Liver (tissue), 9 donors: ENCODE data around the gene EPB41L3. TPM values are rescaled to one million over a fixed set of nuclear protein-coding genes. Genes with fewer than 3 reads are reported as not detected.

Experiments
- DNase-seq: peaks from one replicate; pipeline ENCODE4 v3.0.0-alpha.2; 2017; ENCODE audit warnings: low spot score
- H3K27ac ChIP-seq, 2 donors: one replicate each; pipeline ENCODE4 v1.7.0; 2013; ENCODE audit warnings: inconsistent platforms in 2 of 2, low read length in 2 of 2, control low read depth in 1 of 2, low read depth in 1 of 2, mild to moderate bottlenecking in 1 of 2
- H3K27me3 ChIP-seq, 4 donors: one replicate each; pipeline versions ENCODE4 v1.6.1 to v1.7.0; 2013; ENCODE audit warnings: low read length in 3 of 4, inconsistent platforms in 1 of 4, mild to moderate bottlenecking in 1 of 4, moderate library complexity in 1 of 4; ENCODE audit not compliant: control insufficient read depth in 4 of 4, insufficient read depth in 4 of 4
- H3K36me3 ChIP-seq, 4 donors: one replicate each; pipeline versions ENCODE4 v1.6.1 to v1.7.0; 2013; ENCODE audit warnings: low read length in 3 of 4, mild to moderate bottlenecking in 3 of 4, low read depth in 1 of 4, moderate library complexity in 1 of 4; ENCODE audit not compliant: control insufficient read depth in 4 of 4, insufficient read depth in 3 of 4
- H3K4me1 ChIP-seq, 4 donors: one replicate each; pipeline versions ENCODE4 v1.6.1 to v1.7.0; 2013; ENCODE audit warnings: low read length in 3 of 4, mild to moderate bottlenecking in 3 of 4, moderate library complexity in 1 of 4; ENCODE audit not compliant: control insufficient read depth in 4 of 4, insufficient read depth in 4 of 4
- H3K4me3 ChIP-seq, 3 donors: one replicate each; pipeline versions ENCODE4 v1.6.1 to v1.7.0; 2013; ENCODE audit warnings: low read length in 3 of 3, control low read depth in 1 of 3, low read depth in 1 of 3, mild to moderate bottlenecking in 1 of 3
- H3K9ac ChIP-seq, 2 donors: one replicate each; pipeline ENCODE4 v1.7.0; 2013; ENCODE audit warnings: low read length in 2 of 2, mild to moderate bottlenecking in 2 of 2, moderate library complexity in 2 of 2, control low read depth in 1 of 2, low read depth in 1 of 2
- H3K9me3 ChIP-seq, 4 donors: one replicate each; pipeline versions ENCODE4 v1.6.1 to v1.7.0; 2013; ENCODE audit warnings: low read length in 3 of 4; ENCODE audit not compliant: control insufficient read depth in 4 of 4
- FOXA2 ChIP-seq: IDR thresholded peaks from 2 replicates; pipeline ENCODE4 v1.6.1; 2016; ENCODE audit warnings: antibody characterized with exemption
- GABPA ChIP-seq, 2 donors: IDR thresholded peaks in 1 of 2; conservative IDR thresholded peaks in 1 of 2; 2 replicates each; pipeline ENCODE4 v1.6.1; 2016; ENCODE audit warnings: antibody characterized with exemption in 2 of 2, mild to moderate bottlenecking in 1 of 2, moderate library complexity in 1 of 2
- HNF4G ChIP-seq: IDR thresholded peaks from 2 replicates; pipeline ENCODE4 v1.6.1; 2016; ENCODE audit warnings: antibody characterized with exemption
- JUND ChIP-seq, 2 donors: IDR thresholded peaks; 2 replicates each; pipeline ENCODE4 v1.6.1; 2016; ENCODE audit warnings: antibody characterized with exemption in 2 of 2
- RXRA ChIP-seq, 2 donors: IDR thresholded peaks; 2 replicates each; pipeline ENCODE4 v1.6.1; 2017 to 2018; ENCODE audit warnings: antibody characterized with exemption in 2 of 2, mild to moderate bottlenecking in 1 of 2
- SP1 ChIP-seq: IDR thresholded peaks from 2 replicates; pipeline ENCODE4 v1.6.1; 2018; ENCODE audit warnings: antibody characterized with exemption, mild to moderate bottlenecking
- TAF1 ChIP-seq: conservative IDR thresholded peaks from 2 replicates; pipeline ENCODE4 v1.6.1; 2016; ENCODE audit warnings: antibody characterized with exemption, mild to moderate bottlenecking
- YY1 ChIP-seq: IDR thresholded peaks from 2 replicates; pipeline ENCODE4 v1.6.1; 2016; ENCODE audit warnings: antibody characterized with exemption, mild to moderate bottlenecking
- WGBS: extraction: QIAGEN DNeasy Blood & Tissue Kit; methylation state at CpG from one replicate; pipeline ENCODE4 v1.1.7; 2013; 5-methylcytosine and 5-hydroxymethylcytosine counted together
- polyA plus RNA-seq, 2 donors: library from polyadenylated mRNA; stranded (reverse) in 1 of 2; unstranded in 1 of 2; fragments of 200-250 nt in 1 of 2; fragments of >200 nt in 1 of 2; fragmentation: Nextera tagmentation in 1 of 2; extraction: Ambion mirVana in 1 of 2; gene quantifications; one replicate each; pipeline versions ENCODE4 v1.2.1 to v1.2.3, GENCODE V29; 2013 to 2015
- total RNA-seq, 2 donors: library from RNA; depleted of rRNA; stranded (reverse); fragments of >200 nt; gene quantifications; one replicate each; pipeline ENCODE4 v1.2.3, GENCODE V29; 2014
- TF ChIP-seq, protein P1 (sequence below): IDR thresholded peaks from 2 replicates; pipeline ENCODE4 v1.6.1; 2016; ENCODE audit warnings: antibody characterized with exemption, mild to moderate bottlenecking
- TF ChIP-seq, protein P2 (sequence below): IDR thresholded peaks from 2 replicates; pipeline ENCODE4 v1.6.1; 2016; ENCODE audit warnings: antibody characterized with exemption
- TF ChIP-seq, protein P3 (sequence below): IDR thresholded peaks from 2 replicates; pipeline ENCODE4 v1.6.1; 2016; ENCODE audit warnings: antibody characterized with exemption
- donor health status: healthy.
- donor health status: healthy.
- donor health status: healthy.
- donor health status: healthy.
- donor health status: healthy.

The EPB41L3 gene
- total and polyA plus RNA-seq, 4 donors = 1.4 to 14.5 (median 5.1) TPM

DNA sequence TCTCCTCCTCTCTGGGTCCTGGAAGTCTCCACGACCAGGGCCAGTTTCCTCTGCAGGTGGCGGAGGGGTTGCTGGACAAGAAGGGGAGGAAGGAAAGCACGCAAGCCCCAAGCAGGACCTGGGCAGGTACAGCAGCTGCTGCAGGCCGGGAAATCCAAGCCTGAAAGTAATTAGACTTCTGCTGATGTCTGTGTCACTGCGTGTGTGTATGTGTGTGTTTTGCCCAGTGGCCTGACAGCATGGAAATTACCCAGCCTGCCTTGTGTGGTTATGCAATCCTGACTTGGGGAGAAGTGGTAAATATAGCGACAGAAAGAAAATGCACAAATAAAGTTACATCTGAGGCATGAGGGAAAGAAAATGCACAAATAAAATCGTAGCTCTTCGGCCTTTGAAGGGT, 126.5 kb downstream of the EPB41L3 start (continued):
- TF ChIP-seq, protein P1, sequence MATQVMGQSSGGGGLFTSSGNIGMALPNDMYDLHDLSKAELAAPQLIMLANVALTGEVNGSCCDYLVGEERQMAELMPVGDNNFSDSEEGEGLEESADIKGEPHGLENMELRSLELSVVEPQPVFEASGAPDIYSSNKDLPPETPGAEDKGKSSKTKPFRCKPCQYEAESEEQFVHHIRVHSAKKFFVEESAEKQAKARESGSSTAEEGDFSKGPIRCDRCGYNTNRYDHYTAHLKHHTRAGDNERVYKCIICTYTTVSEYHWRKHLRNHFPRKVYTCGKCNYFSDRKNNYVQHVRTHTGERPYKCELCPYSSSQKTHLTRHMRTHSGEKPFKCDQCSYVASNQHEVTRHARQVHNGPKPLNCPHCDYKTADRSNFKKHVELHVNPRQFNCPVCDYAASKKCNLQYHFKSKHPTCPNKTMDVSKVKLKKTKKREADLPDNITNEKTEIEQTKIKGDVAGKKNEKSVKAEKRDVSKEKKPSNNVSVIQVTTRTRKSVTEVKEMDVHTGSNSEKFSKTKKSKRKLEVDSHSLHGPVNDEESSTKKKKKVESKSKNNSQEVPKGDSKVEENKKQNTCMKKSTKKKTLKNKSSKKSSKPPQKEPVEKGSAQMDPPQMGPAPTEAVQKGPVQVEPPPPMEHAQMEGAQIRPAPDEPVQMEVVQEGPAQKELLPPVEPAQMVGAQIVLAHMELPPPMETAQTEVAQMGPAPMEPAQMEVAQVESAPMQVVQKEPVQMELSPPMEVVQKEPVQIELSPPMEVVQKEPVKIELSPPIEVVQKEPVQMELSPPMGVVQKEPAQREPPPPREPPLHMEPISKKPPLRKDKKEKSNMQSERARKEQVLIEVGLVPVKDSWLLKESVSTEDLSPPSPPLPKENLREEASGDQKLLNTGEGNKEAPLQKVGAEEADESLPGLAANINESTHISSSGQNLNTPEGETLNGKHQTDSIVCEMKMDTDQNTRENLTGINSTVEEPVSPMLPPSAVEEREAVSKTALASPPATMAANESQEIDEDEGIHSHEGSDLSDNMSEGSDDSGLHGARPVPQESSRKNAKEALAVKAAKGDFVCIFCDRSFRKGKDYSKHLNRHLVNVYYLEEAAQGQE = no peak
- TF ChIP-seq, protein P2, sequence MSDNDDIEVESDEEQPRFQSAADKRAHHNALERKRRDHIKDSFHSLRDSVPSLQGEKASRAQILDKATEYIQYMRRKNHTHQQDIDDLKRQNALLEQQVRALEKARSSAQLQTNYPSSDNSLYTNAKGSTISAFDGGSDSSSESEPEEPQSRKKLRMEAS = no peak

DNA sequence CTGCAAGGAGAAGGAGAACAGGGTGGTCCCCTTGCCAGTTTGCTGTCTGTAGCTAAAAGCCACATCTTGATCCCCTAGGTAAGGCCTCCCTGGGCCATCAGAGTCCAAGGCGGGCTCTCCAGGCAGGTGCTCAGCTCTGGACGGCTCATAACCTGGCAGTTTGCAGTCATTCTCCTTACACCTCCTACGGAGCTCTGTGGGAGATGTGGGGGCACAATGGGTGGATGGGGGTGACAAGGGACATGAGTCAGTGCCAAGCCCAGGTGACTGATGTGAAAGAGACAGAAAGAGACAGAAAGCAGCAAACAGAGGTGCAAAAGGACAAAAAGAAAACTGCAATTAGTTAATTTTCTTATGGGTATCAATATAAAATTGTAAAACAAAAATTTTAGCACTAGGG, 127.7 kb downstream of the EPB41L3 start:
- Histone ChIP-seq H3K4me3 (no peak overlapping the region), H3K9ac (no peak overlapping the region), H3K4me1 (no peaks in the 10 kb centered on the region), H3K27ac (no peak overlapping the region), H3K9me3 (no peaks in the 10 kb centered on the region), H3K27me3 (no peaks in the 10 kb centered on the region), H3K36me3 (no peaks in the 10 kb centered on the region)
- DNase-seq = no peak
- 87% methylated on average over 3 of the region's 3 CpGs for WGBS
- TF ChIP-seq JUND (IDR thresholded peaks at IDR 0.05) (no peak), RXRA (IDR thresholded peaks at IDR 0.05) (no peak), HNF4G (no peak), TAF1 (no peak), FOXA2 (no peak), GABPA (IDR thresholded peaks at IDR 0.05 in 1 of 2, conservative IDR thresholded peaks at IDR 0.05 in 1 of 2) (no peak), YY1 (no peak)
- TF ChIP-seq, protein P1 = no peak
- TF ChIP-seq, protein P2 = no peak

DNA sequence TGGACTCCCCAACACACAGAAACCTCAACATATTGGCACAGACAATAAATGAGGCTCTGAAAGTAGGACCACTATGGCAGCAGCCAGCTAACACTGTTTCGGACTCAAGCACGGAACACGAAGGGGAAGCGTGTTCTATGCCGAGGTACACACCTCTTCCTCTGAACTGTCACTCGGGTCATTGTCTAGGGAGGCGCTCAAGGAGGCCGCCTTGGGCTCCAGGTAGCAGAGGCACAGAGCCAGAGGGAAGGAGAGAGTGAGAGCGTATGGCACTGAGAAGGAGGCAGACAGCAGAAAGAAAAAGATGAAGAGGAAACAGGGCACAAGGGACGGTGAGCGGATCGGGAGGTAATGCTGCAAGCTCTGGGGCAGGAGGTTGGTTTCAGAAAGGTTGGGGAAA, 128.1 kb downstream of the EPB41L3 start:
- H3K4me1 ChIP-seq = no peaks in the 10 kb centered on the region
- H3K27ac ChIP-seq = no peak overlapping the region
- no peaks in the 10 kb centered on the region for H3K27me3 ChIP-seq
- H3K9me3 ChIP-seq = no peaks in the 10 kb centered on the region
- TF ChIP-seq FOXA2 = no peak
- TF ChIP-seq, protein P1 = no peak
- TF ChIP-seq SP1 = no peak
- TF ChIP-seq HNF4G = no peak
- TF ChIP-seq, protein P3, sequence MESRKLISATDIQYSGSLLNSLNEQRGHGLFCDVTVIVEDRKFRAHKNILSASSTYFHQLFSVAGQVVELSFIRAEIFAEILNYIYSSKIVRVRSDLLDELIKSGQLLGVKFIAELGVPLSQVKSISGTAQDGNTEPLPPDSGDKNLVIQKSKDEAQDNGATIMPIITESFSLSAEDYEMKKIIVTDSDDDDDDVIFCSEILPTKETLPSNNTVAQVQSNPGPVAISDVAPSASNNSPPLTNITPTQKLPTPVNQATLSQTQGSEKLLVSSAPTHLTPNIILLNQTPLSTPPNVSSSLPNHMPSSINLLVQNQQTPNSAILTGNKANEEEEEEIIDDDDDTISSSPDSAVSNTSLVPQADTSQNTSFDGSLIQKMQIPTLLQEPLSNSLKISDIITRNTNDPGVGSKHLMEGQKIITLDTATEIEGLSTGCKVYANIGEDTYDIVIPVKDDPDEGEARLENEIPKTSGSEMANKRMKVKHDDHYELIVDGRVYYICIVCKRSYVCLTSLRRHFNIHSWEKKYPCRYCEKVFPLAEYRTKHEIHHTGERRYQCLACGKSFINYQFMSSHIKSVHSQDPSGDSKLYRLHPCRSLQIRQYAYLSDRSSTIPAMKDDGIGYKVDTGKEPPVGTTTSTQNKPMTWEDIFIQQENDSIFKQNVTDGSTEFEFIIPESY = no peak
- no peak for TF ChIP-seq RXRA (IDR thresholded peaks at IDR 0.05)
- TF ChIP-seq TAF1 = no peak
- no peak overlapping the region for H3K4me3 ChIP-seq
- no peaks in the 10 kb centered on the region for H3K36me3 ChIP-seq
- WGBS = 94% methylated on average over 12 of the region's 12 CpGs
- no peak overlapping the region for H3K9ac ChIP-seq
- DNase-seq = no peak
